ENCODE results near the gene ZNF565.
A peak's percentile ranks its signal among the peaks of the same experiment; 100 is the strongest.
"Not testable (repeated sequence)": the region's sequence is repeated elsewhere in the genome, so short reads cannot be mapped to it uniquely, and the experiment has no call there.

The ZNF565 gene

DNA sequence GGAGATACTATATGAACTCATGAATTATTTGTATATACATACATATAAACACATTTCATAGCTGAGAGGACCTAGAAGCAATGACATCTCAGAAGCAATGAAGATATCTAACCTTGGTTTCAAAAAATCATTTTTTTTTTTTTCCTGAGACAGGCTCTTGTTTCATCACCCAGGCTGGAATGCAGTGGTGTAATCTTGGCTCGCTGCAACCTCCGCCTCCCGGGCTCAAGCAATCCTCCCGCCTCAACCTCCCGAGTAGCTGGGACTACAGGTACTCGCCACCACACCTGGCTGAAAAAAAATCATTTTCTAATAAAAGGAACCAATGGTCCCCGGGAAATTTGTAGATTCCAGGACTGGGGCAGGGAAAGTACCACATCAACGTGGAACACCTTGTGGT lies 4.0 kb downstream of the ZNF565 start:
- DNase-seq (ENCODE audit: low read depth) = peak; percentile 54

DNA sequence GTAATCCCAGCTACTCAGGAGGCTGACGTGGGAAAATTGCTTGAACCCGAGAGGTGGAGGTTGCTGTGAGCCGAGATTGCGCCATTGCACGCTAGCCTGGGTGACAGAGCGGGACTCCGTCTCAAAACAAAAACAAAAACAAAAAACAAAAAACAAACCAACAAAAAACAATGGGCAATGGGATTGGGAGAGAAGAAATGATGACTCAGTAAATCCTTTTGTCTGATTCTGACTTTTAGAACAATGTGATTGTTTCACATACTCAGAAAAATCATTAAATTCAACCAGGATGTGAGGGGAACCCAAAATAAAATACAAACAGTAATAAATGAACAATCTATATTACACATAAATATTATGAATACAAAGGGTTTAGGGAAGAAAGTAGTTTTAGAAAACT lies 5.1 kb downstream of the ZNF565 start:
- DNase-seq (ENCODE audit: low read depth) = no peak

DNA sequence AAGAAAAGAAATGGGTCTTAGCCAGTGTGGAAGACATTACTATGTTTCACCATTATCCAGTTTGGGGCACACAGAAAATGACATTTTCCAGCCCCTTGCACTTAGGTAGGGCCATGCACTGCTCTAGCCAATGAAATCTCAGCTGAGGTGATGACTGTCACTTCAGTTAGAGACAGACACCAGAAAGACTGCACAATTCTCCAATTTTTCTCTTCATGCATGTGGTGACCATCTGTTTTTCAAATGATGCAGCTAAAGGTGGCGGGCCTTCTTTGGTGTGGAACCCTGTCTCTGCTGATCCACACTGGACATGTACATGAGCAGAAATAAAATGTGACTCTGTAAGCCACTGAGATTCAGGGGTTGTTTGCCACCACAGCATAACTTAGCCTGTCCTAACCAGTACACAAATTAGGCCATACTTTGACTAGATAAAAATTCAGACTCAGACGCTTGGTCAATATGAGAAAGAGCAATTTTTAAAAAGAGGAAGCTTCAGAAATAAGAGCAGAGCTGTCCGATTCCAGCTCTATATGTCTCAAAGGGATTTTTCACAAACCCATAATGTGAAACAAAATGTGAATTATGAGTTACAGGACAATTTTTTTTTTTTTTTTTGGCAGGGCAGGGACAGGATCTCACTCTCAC lies 6.7 kb downstream of the ZNF565 start:
- no peak for DNase-seq (ENCODE audit: low read depth)

DNA sequence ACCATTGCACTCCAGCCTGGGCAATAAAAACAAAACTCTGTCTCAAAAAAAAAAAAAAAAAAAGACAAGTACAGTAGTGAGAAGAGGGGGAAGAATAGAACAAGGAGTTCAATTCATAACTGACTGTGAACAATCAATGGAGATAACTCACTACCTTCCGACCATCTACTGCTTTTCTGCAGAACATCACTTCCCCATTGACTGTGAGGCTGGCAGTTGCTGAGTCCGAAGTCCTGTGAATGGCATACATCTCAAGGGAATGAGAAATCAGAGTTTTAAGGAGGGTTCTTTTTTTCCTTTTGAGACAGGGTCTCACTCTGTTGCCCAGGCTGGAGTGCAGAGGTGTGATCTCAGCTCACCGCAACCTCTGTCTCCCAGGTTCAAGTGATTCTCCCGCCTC lies 11.2 kb downstream of the ZNF565 start:
- DNase-seq (ENCODE audit: low read depth) = no peak

DNA sequence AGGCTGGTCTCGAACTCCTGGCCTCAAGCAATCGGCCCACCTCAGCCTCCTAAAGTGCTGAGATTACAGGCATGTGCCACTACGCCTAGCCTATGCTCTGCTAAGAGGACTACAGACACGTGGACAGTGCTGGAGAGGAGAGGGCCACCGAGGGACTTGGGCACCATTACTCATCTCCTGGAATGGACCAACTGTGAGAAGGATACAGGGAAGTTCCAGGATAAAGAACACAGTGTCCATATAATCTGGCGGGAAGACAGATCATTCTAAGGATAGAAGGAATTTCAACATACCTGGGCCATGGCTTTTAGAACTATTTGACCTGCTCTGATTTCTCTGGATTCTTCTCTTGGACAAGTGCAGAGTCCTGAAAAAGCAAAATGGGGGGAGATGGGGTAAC lies 12.8 kb downstream of the ZNF565 start:
- DNase-seq (ENCODE audit: low read depth) = peak; percentile 7

DNA sequence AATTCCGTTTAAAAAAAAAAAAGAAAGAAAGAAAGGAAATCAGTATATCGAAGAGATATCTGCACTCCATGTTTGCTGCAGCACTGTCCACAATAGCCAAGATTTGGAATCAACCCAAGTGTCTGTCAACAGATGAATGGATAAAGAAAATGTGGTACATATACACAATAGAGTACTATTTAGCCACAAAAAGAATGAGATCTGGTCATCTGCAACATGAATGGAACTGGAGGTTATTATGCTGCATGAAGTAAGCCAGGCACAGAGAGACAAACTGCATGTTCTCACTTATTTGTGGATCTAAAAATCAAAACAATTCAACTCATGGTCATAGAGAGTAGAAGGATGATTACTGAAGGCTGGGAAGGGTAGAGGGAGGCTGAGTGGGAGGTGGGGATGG lies 16.3 kb downstream of the ZNF565 start:
- DNase-seq (ENCODE audit: low read depth) = no peak

DNA sequence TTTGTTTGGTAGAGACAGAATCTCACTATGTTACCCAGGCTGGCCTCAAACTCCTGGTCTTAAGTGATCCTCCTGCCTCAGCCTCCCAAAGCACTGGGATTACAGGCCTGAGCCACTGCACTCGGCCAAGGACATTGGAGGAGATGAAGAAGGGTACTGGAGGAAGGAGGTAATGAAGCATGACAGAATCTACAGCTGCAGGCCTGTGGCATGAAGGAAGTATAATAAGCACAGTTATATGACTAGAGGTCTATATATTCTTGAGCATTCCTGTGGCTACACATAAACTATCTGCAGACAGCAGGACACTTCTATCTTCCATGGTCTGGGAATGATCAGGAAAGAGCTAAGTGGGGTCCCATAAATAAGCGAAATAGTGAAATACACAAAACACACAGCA lies 18.2 kb downstream of the ZNF565 start:
- peak; percentile 8 for DNase-seq (ENCODE audit: low read depth)

DNA sequence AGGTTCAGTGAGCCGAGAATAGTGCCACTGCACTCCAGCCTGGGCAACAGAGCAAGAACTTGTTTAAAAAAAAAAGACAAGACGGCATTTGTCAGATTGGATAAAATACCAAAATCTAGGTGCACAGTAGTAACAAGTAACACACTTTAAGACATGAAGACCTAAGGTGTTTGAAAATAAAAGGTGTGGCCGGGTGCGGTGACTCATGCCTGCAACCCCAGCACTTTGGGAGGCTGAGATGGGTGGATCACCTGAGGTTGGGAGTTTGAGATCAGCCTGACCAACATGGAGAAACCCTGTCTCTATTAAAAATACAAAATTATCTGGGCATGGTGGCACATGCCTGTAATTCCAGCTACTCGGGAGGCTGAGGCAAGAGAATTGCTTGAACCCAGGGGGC lies 27.7 kb downstream of the ZNF565 start:
- DNase-seq (ENCODE audit: low read depth) = not testable (repeated sequence)

DNA sequence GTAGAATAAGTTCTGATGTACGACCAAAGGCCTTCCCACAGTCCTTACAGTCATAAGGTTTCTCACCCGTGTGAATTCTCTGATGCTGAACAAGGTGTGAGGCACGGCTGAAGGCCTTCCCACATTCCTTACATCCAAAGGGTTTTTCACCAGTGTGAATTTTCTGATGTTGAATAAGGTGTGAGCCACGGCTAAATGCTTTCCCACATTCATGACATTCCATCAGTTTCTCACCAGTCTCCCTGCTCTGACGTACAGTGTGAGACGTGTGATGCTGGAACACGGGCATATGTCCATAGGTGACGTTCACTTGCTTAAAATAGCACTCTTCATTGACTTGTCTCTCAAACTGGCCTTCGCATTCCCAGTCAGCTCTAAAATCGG lies 31.2 kb downstream of the ZNF565 start:
- DNase-seq (ENCODE audit: low read depth) = no peak

DNA sequence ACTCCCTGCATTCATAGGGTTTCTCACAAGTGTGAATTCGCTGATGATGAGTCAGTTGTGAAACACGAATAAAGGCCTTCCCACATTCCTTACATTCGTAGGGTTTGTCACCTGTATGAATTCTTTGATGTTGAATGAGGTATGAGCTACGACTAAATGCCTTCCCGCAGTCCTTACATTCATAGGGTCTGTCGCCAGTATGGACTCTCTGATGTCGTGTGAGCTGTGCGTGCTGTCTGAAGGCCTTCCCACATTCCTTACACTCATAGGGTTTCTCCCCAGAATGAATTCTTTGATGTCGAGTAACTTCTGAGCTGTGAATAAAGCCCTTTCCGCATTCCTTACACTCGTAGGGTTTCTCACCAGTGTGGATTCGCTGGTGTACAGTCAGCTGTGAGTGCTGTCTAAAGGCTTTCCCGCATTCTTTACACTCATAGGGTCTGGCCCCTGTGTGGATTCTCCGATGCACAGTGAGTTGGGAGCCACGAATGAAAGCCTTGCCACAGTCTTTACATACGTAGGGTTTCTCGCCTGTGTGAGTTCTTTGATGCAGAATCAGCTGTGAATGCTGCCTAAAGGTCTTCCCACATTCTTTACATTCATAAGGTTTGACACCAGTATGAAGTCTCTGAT lies 31.7 kb downstream of the ZNF565 start:
- DNase-seq (ENCODE audit: low read depth) = peak; percentile 76

DNA sequence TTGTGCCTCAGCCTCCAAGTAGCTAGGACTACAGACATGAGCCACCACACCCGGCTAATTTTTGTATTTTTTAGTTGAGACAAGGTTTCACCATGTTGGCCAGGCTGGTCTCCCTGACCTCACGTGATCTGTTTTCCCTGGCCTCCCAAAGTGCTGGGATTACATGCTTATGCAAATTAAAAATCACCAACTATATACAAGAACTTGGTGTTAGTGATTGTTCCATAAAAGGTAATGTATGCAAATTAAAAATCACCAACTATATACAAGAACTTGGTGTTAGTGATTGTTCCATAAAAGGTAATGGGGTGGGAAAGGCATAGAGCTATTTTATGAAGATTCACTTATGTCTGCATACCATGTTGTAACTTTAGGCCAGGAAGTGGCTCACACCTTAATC lies 35.4 kb downstream of the ZNF565 start:
- DNase-seq (ENCODE audit: low read depth) = not testable (repeated sequence)

DNA sequence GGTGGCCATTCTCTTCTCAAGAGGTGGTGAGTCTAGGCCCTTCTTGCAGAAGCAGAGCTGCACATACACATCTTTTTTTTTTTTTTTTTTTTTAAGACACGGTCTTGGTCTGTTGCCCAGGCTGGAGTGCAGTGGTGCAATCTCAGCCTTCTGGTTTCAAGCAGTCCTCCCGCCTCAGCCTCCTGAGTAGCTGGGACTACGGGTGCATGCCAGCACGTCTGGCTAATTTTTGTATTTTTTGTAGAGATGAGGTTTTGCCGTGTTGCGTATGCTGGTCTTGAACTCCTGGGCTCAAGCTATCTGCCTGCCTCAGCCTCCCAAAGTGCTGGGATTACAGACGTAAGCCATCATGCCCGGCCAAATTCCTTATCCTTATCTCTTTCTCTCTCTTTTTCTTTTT lies 40.6 kb downstream of the ZNF565 start:
- not testable (repeated sequence) for DNase-seq (ENCODE audit: low read depth)

DNA sequence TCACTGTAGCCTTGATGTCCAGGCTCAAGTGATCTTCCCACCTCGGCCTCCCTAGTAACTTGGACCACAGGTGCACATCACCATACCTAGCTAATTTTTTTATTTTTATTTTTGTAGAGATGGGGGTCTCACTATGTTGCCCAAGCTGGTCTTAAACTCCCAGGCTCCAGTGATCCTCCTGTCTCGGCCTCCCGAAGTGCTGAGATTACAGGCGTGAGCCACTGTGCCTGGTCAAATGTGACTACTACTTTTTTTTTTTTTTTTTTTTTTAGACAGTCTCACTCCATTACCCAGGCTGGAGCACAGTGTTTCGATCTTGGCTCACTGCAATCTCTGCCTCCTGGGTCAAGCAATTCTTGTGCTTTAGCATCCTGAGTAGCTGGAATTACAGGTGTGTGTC lies 41.6 kb downstream of the ZNF565 start:
- no peak for DNase-seq (ENCODE audit: low read depth)

DNA sequence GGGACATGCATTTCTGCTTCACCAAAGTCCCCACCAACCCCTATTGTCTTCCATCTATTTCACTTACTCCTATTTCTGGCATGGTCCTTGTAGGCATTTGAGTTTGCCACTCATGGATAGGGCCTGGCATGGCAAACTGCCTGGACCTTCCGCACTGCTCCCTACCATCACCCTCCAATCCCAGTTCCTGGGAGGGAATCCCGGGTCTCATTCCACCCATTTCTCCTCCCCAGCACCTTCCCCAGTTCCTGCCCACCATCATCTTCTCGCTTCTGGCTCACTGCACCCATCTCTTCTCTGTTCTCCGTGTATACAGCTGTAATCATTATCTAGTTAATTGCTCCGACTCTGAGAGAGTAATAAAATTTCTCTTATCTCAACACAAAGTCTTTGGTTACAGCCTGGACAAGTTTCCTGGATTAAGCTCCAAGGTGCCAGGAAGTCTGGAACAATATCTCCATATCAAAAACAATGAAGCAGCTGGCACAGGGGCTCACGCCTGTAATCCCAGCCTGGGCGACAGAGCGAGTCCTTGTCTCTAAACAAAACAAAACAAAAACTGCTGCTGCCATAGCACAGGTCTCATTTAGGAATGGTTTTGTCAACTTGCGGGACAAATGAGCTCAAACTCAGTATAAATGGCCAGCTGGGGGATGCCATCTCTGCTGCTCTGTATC lies 45.2 kb downstream of the ZNF565 start:
- peak; percentile 27 for DNase-seq (ENCODE audit: low read depth)

DNA sequence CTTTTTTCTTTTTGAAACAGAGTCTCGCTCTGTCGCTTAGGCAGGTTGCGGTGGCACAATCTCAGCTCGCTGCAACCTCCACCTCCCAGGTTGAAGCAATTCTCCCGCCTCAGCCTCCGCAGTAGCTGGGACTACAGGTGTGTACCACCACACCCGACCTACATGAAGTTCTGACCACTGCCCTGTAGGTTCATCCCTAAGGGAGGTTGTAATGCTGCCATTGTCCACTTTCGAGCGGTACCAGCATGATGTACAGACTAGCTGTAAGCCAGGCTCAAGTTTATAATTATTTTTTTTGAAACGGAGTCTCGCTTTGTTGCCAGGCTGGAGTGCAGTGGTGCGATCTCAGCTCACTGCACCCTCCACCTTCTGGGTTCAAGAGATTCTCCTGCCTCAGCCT lies 50.7 kb downstream of the ZNF565 start:
- no peak for DNase-seq (ENCODE audit: low read depth)

DNA sequence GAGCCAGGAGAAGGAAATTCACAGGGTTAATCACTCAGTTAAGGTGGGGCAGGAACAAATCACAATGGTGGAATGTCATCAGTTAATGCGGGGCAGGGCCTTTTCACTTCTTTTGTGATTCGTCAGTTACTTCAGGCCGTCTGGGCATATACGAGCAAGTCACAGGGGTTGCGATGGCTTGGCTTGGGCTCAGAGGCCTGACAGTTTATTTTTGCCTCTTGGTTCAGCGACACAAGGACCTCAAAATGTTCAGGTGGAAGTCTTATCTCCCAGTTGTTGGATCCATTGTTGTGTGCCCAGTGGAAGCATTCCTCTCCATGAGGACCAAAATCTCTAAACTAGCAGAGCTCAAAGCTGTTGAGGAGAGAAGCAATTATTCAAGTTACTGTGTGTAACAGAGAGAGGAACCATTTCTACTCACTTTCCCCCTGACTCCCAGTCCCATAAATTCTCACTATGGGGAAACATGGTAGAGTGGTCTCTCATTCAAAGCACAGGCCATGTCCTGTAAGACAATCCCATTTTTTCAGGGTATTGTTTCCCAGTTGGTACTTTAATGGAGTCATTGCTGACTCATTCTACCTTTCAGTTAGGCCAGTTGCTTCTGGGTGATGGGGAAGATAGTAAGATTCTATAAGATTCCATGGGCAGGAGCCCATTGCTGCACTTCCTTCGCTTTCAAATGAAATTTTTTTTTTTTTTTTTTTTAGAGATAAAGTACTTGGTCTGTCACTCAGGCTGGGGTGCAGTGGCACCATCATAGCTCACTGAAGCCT lies 53.5 kb downstream of the ZNF565 start:
- no peak for DNase-seq (ENCODE audit: low read depth)

DNA sequence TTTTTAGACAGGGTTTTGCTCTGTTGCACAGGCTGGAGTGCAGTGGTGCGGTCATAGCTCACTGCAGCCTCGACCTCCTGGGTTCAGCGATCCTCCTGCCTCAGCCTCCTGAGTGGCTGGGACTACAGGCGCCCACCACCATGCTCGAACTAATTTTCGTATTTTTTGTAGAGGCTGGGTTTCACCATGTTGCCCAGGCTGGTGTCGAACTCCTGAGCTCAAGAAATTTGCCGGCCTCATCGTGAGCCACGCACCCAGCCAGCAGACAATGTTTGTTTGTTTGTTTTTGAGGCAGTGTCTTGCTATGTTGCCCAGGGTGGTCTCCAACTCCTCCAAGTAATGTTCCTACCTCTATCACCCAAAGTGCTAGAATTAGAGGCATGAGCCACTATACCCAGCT lies 61.3 kb downstream of the ZNF565 start:
- DNase-seq (ENCODE audit: low read depth) = no peak

DNA sequence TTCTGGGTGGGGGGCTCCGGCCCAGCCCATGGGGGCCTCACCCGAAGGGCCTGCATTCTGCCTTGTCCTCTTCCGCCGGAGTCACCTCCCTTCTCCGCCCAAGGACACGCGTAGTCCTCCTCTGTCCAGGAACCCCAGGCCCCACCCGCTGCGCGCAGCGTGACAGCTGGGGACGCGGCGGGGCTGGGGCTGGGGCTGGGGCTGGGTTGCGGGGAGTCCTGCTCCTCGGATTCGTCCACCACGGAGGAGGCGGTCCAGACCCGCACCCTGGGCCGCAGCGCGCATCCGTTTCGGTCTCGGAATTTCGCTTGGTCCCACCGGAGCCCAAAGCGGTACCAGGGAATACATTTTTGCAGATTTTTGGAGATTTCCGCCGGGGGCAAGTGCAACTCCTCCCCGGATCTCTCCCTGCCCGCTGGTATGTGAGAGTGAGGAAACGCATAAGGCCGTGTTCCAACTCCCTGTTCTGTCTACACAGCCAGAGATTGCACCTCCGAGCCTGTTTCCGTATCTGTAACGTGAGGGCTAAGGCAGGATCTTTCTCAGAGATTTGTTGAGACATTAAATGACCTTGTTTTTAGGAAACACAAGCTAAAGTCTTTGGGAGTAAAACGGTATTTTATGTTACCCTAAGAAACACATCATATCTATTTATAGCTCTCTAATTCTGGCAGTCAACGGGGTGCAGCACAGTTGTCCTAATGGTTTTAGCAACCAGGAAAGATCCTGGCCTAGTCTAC lies 61.9 kb downstream of the ZNF565 start, which contains the start of gene COX7A1:
Gene COX7A1 (minus strand): TSS at position 96 of the 740 bp plus-strand sequence. CDS start 40 bp downstream, at position 56.
- DNase-seq (ENCODE audit: low read depth) = peak; percentile 37

DNA sequence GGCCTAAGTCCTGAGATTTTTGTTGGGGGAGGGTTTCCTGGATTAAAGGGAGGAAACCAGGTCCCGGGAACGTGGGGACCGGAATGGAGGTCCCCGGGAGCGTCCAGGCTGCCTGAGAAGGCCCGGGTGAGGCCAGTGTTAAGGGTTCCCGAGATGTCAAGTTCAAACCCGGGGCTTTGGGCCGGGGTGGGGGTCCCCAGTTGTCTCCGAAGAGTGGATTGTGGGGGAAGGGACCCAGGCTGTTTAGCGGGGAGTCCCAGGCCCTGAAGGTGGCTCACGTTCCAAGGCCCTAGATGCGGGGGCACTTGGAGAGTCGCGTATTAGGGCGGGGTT lies 62.5 kb downstream of the ZNF565 start:
- no peak for DNase-seq (ENCODE audit: low read depth)

DNA sequence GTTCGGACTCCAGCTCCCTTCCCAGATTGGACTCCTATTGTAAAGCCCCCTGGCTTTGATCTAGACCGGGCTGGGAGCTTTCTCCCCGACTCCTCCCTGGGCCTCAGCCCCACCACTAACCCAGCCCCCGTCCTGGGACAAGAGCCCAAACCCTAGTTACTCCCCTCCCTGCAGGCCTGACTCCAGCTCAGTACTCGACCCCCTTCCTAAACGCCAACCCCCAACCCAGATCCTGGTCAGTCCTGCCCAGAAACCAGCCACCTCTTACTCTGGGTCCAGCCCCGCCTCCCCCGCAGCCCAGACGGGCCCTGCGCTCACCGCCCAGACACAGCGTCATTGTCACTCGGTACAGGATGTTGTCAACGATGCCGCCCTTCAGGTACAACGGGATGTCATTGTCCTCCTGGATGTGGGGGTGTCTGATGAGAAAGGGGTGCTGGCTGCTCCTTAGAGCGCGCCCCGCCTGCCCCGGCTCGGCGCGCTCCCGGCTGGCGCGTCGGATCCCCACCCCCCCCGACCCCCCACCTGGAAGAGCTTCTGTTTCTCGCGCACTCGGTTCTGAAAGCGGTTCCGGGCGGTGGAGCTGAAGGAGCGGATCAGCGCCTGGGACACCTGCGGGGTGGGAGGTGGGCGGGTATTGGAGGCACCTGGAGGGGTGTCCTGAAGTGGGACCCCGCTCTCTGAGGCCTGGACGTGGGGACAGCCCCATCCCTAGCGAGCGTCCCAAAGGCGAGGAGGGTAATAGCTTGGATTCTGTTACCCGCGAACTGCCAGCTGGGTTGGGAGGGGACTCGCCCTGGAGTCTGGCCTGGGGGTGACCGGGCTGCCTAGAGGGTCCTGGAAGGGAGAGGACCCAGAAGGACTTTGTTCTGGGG lies 63.1 kb downstream of the ZNF565 start:
- DNase-seq (ENCODE audit: low read depth) = no peak

DNA sequence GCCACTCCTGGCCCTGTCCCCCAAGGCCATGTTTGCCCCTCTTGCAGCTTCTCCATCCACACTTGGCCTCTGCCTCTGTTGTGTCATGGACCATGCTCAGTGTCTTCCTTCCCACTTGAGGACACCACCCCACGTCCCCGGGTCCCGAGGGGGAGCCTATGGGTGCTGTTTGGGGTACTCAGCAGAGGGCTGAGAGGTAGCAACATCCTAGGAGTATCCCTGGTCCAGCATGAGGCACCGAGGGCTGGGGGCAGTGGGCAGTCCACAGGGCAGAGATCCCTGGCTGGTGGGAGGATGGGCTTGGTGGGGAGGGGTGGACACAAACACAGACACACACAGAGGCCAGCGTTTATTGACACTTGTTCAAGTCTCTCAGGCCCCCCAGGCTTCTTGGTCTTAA lies 63.9 kb downstream of the ZNF565 start:
- DNase-seq (ENCODE audit: low read depth) = no peak

Measured in amniotic epithelial cell (primary cell).